ENCODE results near the gene TRMT11.
A peak's percentile ranks its signal among the peaks of the same experiment; 100 is the strongest.

The TRMT11 gene

DNA sequence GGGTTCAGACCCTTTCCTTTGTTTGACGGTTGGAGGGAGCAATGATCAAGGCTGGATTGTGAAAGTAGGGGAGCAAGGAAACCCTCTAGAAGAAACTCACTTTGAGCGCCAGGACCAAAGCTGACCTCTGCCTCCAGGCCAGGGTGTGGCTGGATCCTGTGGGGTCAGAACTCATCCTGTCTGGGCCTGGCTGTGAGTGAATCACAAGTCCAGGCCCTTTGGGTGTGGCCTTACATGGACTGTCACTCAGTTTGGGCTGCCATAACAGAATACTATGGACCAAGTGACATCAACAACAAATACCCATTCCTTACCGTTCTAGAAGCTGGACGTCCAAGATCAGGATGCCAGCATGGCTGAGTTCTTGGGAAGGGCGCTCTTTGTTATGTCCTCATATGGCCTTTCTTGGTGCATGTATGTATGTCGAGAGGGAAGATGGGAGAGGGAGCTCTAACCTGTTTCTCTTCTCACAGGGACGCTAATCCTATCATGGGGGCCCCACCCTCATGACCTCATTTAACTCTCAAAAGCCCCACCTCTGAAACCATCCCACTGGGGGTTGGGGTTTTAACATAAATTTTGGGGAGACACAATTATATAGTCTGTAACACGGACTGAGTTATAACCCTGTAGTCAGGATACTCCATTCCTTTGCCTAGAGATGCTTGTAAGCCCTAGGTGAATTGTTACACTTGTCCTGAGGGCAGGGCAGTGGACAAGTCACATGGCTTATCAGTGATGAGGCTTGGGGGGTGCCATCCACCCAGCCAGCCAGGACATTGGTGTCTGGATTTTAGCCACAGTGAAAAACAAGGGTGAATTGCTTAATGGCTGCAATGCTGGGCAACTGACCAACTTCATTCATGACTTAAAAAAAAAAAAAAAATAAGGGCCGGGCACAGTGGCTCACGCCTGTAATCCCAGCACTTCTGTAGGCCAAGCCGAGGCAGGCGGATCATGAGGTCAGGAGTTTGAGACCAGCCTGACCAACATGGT, 80.0 kb downstream of the TRMT11 start:
- DNase-seq (ENCODE audit: low read depth), result no peak
- no peak overlapping the region for H3K4me3 ChIP-seq (ENCODE audit: low read depth, low read length)

DNA sequence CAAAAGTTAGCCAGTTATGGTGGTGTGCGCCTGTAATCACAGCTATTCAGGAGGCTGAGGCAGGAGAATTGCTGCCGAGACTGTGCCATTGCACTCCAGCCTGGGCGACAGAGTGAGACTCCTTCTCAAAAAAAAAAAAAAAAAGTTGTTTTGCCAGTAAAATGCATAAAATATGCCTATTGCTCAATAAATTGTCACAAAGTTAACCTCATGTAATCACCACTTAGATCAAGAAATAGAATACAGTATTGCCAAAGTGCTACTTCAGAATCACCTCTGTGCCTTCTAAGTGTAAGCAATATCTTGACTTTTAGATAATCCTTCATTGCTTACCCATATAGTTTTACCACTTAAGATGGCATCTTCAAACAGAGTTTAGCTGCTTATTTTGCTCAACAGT, 80.7 kb downstream of the TRMT11 start:
- no peak overlapping the region for H3K4me3 ChIP-seq (ENCODE audit: low read depth, low read length)
- no peak for DNase-seq (ENCODE audit: low read depth)

DNA sequence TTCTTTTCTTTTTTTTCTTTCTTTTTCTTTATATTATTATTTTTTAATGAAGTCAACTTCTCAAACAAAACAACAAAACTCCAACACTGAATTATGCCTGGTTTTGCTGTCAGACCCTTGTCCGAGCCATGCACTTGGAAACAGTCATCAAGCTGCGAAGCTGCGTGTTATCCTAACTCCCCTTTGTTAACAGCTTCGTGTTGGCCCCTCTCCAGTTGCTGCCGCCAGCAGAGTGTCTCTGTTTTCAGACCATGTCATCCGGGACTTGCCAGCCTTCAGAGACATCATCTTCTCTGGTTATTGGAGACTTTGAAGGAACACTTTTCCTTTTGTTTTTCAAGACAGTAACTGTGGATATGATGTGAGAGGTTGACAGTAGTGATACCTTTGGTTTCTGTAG, 83.1 kb downstream of the TRMT11 start:
- H3K4me3 ChIP-seq (ENCODE audit: low read depth, low read length), result no peak overlapping the region
- no peak for DNase-seq (ENCODE audit: low read depth)

GRCh38 chr6:126071000-126071647, 84.8 kb downstream of the TRMT11 start:
- no peak overlapping the region for H3K4me3 ChIP-seq (ENCODE audit: low read depth, low read length)
- no peak for DNase-seq (ENCODE audit: low read depth)

GRCh38 chr6:126072172-126072571, 85.8 kb downstream of the TRMT11 start:
- no peak overlapping the region for H3K4me3 ChIP-seq (ENCODE audit: low read depth, low read length)
- DNase-seq (ENCODE audit: low read depth), result no peak

DNA sequence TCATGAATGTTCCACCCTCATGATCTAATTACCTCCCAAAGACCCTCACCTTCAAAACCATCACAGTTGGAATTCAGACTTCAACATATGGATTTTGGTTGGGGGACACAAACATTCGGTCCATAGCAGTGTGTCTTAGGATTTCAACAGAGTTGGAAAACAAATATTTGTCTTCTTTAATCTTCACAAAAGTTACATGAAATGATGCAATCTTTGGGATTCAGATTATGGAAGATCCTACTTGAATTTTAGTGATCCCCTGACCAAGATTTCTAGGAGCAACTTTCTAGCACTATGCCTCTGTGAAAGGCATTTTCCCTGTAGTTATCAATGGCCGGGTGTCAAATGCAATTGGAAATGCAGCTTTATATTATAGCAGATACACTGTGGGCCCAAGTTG, 86.5 kb downstream of the TRMT11 start:
- no peak overlapping the region for H3K4me3 ChIP-seq (ENCODE audit: low read depth, low read length)
- no peak for DNase-seq (ENCODE audit: low read depth)

DNA sequence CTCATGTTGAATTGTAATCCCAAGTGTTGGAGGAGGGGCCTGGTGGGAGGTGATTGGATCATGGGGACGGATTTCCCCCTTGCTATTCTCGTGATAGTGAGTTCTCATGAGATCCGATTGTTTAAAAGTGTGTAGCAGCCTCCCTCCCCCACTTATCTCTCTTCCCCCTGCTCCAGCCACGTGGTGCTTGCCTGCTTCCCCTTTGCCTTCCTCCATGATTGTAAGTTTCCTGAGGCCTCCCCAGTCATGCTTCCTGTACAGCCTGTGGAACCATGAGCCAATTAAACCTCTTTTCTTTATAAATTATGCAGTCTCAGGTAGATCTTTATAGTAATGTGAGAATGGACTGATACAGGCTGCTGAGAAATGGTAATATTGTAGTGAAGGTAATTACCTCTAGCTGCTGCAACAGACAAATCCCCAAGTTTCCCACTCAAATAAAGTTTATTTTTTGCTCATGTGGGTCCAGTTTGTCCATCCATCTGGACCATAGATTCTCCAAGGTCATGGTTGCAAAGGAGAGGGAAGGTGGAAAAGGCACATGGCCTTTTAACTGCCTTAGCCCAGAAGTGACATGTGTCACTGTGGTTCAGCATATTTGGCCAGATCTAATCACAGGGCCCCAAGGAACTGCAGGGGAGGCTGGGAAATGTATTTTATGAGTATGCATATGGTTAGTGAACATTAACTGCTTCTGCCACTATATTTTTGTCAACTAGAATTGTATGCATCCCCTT, 89.2 kb downstream of the TRMT11 start:
- DNase-seq (ENCODE audit: low read depth), result no peak
- no peak overlapping the region for H3K4me3 ChIP-seq (ENCODE audit: low read depth, low read length)

- no peak for DNase-seq (ENCODE audit: low read depth)
- H3K4me3 ChIP-seq (ENCODE audit: low read depth, low read length), result no peak overlapping the region
Measured at GRCh38 chr6:126076992-126077664, 90.8 kb downstream of the TRMT11 start.

DNA sequence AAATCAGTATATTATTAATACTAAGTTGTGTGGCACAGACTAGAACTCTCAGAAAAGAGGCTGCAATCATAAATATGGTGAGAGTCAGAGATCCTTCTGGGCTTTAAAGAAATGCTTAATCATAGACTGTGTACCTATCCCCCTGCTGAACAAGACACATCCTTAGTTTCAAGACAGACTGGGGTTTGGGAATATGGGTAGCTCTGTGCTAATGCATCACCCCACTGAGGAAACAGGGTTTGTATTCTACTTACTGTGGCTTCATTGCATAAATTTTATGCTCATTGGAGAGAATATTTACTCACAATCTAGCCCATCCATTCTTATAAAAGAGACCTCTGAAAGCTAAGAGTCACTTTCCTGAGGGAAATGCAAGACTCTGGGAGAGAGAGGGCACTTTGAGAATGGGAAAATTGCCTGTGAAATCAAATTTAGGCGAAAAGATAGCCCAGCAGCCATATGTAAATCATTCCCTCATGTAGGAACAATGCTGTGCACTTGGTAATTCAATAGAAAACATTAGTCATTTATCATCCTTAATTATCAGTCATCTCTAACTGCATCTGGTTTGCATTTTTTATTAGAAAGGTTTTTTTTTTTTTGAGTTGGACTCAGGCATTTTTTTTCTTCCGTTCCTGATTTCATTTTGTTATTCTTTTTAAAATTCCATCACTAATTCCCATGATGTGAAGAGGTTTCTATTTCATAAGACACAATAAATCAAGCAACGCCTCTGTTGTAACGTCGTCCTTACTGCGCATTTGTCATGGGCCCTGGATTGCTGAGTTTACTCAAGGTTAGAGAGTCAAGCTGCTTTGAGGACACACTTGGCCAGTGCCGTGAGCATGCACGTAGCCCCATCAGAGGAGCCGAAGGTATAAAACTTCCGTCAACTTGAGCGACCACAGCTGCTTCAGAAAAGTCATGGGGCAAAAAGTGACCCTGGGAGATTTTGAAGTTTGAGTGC, 91.8 kb downstream of the TRMT11 start:
- peak; percentile 22 for DNase-seq (ENCODE audit: low read depth)

DNA sequence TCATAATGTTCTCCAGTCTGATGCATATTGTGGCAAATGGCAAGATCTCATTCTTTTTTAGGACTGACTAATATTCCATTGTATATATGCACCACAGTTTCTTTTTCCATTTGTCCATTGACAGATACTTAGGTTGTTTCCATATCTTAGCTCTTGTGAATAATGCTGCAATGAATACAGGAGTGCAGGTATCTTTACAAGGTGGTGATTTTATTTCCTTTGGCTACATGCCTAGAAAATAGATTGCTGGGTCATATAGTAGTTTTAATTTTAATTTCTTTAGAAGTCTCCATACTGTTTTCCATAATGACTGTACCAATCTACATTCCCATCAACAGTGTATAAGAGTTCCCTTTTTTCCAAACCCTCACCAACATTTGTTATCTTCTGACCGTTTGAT, 97.5 kb downstream of the TRMT11 start:
- no peak for DNase-seq (ENCODE audit: low read depth)
- H3K4me3 ChIP-seq (ENCODE audit: low read depth, low read length), result no peak overlapping the region

More for the DNA sequence above, 91.8 kb downstream of the TRMT11 start:
- H3K4me3 ChIP-seq (ENCODE audit: low read depth, low read length), result no peak overlapping the region

GRCh38 chr6:126086560-126086959, 100.2 kb downstream of the TRMT11 start:
- DNase-seq (ENCODE audit: low read depth), result no peak
- no peak overlapping the region for H3K4me3 ChIP-seq (ENCODE audit: low read depth, low read length)
